GM19035 (cell line): Measurements from ENCODE around the gene CPM.
A peak's percentile ranks its signal among the peaks of the same experiment; 100 is the strongest.
"Not testable (repeated sequence)": the region's sequence is repeated elsewhere in the genome, so short reads cannot be mapped to it uniquely, and the experiment has no call there.

Experiments used
- ATAC-seq: cut with Tn5 transposase; IDR thresholded peaks from one replicate; pipeline ENCODE4 v1.9.1; 2021; ENCODE audit not compliant: unreplicated experiment

The CPM gene

DNA sequence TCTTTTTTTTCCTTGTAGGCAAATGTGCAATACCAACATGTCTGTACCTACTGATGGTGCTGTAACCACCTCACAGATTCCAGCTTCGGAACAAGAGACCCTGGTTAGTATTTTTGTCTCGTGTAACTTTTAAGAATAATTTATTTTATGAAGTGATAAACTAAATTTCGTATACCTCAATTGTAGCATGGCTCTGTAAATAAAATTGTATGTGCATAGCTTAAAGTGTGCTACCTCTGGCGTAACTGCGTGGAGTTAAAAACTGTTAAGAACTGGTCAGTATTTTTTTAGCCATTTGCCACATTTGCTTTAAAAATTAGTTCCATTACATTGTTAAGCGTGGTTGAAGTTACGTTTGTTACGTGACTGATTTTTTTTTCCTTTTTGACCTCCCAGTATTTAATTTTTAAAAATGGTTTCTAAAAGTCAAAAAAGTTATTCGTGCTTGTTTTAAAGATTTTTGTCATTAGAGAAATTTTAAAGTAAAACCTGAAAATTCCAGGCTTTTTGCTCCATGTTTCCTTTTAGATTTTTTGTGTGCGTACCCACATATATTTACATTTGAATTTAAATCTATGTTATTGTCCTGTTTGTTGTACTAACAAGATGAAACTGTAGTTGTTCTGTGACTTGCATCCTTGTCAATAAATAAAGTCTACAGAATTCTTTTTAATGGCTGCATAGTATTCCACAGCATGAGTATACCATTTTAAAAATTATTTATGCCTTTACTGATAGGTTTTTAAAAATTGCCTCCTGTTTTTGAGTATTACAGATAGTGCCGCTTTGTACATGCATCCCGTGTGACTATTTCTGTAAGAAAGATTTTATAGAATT, 123.6 kb downstream of the CPM start:
- ATAC-seq = no peak

DNA sequence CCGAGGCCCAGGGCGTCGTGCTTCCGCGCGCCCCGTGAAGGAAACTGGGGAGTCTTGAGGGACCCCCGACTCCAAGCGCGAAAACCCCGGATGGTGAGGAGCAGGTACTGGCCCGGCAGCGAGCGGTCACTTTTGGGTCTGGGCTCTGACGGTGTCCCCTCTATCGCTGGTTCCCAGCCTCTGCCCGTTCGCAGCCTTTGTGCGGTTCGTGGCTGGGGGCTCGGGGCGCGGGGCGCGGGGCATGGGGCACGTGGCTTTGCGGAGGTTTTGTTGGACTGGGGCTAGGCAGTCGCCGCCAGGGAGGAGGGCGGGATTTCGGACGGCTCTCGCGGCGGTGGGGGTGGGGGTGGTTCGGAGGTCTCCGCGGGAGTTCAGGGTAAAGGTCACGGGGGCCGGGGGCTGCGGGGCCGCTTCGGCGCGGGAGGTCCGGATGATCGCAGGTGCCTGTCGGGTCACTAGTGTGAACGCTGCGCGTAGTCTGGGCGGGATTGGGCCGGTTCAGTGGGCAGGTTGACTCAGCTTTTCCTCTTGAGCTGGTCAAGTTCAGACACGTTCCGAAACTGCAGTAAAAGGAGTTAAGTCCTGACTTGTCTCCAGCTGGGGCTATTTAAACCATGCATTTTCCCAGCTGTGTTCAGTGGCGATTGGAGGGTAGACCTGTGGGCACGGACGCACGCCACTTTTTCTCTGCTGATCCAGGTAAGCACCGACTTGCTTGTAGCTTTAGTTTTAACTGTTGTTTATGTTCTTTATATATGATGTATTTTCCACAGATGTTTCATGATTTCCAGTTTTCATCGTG, 124.4 kb downstream of the CPM start:
- peak; percentile 53 for ATAC-seq

DNA sequence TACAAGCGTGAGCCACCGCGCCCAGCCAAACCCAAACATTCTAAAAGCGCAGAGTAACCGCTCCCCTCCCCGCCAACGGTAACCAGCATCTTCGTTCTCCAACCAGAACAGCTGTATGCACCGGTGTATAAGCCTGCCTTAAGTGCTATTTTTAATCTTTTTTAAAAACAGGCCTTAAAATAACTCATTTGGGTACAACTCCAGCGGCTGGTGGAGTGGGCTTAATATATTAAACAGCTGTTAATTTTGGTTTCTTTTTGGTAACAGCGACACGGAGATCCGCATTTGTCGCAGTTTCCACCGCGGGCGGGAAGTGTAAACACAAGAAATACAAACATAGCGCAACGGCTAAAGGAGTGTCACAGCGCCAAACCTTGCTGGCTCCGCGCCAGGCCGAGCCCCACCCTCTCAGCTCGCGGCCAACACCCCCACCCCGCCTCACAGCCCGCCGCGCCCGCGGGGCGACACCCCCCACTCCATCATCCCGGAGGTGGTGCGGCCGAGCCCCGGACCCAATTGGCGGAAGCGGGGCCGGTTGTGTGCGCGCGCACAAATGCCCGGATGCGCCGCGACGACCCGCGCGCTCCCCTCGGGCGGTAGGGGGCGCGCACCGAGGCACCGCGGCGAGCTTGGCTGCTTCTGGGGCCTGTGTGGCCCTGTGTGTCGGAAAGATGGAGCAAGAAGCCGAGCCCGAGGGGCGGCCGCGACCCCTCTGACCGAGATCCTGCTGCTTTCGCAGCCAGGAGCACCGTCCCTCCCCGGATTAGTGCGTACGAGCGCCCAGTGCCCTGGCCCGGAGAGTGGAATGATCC, 125.2 kb downstream of the CPM start, which contains the start of gene MDM2:
Gene MDM2, plus strand, starts transcription at position 602 of the 812 bp plus-strand sequence. CDS start 301 bp downstream, outside the sequence.
- ATAC-seq = peak; percentile 78

DNA sequence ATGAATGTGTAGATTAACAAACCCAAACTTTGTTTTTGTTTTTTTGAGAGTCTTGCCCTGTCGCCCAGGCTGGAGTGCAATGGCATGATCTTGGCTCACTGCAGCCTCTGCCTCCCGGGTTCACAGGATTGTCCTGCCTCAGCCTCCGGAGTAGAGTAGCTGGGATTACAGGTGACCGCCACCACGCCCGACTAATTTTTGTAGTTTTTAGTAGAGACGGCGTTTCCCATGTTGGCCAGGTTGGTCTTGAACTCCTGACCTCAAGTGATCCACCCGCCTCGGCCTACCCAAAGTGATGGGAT, 125.7 kb downstream of the CPM start:
- ATAC-seq = not testable (repeated sequence)

DNA sequence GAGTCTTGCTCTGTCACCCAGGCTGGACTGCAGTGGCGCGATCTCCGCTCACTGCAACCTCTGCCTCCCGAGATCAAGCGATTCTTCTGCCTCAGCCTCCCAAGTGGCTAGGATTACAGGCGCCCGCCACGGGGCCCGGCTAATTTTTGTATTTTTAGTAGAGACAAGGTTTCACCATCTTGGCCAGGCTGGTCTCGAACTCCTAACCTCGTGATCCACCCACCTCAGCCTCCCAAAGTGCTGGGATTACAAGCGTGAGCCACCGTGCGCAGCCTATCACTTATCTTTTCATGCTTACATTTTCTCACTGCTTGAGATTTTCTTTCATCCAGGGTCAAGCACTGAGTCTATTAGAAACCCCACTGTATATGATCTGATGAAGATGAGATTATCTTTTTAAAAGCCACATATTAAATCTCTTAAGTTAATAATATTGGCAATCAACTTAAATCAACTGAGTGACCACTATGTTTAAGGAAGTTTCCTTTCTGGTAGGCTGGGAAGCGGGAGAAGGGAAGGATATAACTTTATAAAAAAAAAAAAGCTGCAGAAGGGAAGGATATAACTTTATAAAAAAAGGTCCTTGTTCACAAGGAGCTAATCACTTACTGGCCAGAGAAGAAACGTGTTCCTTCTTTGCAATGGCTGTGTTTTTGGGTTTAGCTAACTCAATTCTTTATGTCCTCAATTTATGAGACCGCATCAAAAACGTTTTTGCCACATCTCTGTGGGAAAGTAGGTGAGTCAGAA, 126.3 kb downstream of the CPM start:
- ATAC-seq = no peak

DNA sequence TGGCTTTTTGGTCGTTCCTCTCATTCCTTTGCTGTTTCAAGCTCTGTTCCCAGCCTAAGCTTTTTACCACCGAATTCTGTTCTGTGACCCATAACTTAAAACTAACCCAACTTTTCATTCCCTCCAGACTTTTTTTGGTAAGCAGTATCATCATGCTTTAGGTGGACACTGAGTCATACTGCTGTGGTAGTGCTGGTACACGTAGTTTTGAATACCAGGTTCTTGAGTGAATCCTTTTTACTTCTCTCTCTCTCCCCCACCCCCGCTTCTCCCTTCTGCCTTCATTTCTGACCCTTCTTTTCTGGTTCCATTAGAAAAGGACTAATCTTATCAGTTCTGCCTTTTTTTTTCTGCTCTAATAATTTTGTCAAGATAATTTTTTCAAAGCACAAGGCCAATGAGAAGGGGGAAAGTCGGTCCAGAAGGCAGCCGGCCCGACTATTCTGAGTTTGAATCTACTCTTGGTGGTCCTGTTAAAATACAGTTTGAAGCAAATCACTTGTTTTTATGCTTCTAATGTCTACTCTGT, 127.3 kb downstream of the CPM start:
- no peak for ATAC-seq

DNA sequence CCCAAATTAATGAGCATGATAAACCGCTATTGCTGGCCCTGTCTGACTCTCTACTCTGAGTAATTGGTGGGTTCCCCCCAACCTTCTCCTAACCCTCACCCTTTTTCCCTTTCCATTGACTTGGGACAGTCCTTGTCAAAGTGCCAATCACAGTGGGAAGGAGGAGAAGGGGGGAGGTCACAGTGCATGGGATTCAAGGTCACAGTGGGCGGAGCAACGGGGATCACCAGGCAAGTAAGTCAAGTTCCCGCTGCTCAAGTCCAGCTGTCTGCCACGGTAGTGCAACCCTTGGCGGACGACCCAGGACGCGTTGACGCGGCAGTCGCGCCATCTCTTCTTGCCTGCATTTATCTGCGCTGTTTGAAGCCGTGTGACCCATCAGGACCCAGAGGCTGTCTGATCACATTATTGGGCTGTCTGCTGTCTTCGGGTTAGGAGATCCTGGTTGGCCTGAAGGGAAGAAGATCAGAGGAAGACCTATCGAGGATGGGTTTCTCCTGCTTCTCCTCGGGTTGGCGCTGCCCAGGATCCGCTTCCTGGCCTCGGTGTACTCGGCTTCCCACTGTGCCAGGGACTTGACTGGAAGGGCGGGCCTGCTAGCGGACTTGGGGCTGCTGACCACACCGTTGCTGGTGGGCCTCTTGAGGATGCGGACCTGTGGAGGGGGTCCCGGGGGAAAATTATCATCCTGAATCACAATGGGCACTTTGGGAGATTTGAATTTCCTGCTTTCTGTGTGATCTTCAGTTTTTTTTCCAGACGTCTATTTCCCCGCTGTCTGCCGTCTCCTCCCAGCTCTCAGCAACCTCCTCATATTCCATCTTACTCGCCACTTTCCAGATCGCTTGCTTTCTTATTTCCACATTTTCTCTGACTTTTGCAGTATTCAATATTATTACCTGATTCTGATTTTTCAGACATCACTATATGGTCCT, 128.0 kb downstream of the CPM start:
- no peak for ATAC-seq

DNA sequence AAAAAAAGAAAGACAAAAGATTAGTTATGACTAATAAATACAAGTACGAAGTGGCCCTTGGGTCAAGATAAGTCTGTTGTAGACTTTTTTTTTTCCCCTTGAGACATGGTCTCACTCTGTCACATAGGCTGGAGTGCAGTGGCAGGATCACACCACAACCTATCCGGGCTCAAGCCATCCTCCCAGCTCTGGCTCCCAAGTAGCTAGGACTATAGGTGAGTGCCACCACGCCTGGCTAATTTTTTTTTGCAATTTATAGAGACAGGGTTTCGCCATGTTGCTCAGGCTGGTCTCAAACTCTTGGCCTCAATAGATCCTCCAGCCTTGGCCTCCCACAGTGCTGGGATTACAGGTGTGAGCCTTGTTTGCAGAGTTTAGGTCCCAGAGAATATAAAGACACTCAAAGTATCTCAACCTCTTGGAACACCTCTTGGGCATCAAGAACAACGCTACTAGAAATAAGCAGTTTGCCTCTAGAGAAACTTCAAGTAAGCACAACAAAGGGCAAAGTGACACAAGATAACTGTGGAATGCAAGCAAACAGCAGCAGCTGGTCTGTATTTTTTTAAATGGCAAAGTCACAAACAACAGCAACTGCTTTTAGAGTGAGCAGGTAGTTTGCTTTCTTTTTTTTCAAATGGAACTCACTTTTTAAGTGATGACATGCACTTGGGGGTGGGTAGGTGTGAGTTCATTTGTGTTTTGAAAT, 128.9 kb downstream of the CPM start:
- ATAC-seq = no peak

DNA sequence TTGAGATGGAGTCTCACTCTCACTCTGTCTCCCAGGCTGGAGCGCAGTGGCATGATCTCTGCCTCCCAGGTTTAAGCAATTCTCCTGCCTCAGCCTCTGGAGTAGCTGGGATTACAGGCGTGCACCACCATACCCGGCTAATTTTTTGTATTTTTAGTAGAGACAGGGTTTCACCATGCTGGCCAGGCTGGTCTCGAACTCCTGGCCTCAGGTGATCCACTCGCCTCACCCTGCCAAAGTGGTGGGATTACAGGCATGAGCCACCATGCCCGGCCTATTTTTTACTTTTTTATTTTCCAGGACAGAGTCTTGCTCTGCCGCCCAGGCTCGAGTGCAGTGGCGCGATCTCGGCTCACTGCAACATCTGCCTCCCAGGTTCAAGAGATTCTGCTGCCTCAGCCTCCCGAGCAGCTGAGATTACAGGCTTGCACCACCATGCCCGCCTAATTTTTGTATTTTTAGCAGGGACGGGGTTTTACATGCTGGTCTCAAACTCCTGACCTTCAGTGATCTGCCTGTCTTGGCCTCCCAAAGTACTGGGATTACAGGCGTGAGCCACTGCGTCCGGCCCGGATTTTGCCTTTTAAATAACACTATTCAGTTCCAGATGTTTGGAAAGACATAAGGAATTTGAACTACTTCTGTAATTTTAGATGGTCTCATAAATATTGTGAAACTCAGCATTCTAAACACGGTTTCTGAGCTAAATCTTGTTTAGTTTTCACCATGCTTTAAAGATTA, 129.9 kb downstream of the CPM start:
- not testable (repeated sequence) for ATAC-seq

DNA sequence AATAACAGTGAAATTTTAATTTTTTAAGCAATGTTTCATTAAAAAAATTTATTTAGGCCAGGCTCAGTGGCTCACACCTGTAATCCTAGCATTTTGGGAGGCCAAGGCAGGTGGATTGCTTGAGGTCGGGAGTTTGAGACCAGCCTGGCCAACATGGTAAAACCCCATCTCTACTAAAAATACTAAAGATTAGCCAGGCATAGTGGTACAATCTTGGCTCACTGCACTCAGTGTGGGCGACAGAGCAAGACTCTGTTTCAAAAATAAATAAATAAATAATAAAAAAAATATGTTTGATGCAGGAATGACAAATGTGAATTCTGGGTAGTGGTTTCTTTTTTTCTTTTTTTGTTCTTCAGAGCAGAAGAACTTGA, 130.6 kb downstream of the CPM start:
- not testable (repeated sequence) for ATAC-seq
